HG03558 (cell line): ENCODE data around the gene RNF141.

ENCODE experiments used
- ATAC-seq: cut with Tn5 transposase; IDR thresholded peaks from one replicate; pipeline ENCODE4 v1.9.1; 2021; ENCODE audit warnings: moderate number of reproducible peaks; ENCODE audit not compliant: unreplicated experiment; ENCODE audit errors: extremely low read depth

RNF141 gene

GRCh38 chr11:10499874-10500601 lies 40.9 kb downstream of the RNF141 start:
- no peak for ATAC-seq

GRCh38 chr11:10499452-10499851 lies 41.5 kb downstream of the RNF141 start:
- no peak for ATAC-seq

GRCh38 chr11:10498426-10499250 lies 42.3 kb downstream of the RNF141 start:
- no peak for ATAC-seq

GRCh38 chr11:10498022-10498400 lies 43.0 kb downstream of the RNF141 start:
- no peak for ATAC-seq

GRCh38 chr11:10497371-10498021 lies 43.5 kb downstream of the RNF141 start:
- ATAC-seq = no peak

- no peak for ATAC-seq
These were observed 44.6 kb downstream of the RNF141 start for GRCh38 chr11:10496296-10496936.

GRCh38 chr11:10495464-10495786 lies 45.6 kb downstream of the RNF141 start:
- ATAC-seq = no peak

GRCh38 chr11:10494636-10495463 lies 46.1 kb downstream of the RNF141 start:
- no peak for ATAC-seq

GRCh38 chr11:10493041-10493663 lies 47.8 kb downstream of the RNF141 start:
- ATAC-seq = no peak

- ATAC-seq = no peak
These were observed 48.9 kb downstream of the RNF141 start for GRCh38 chr11:10492084-10492483.

- no peak for ATAC-seq
These were observed 50.4 kb downstream of the RNF141 start for GRCh38 chr11:10490398-10491241.

GRCh38 chr11:10490032-10490397 lies 51.0 kb downstream of the RNF141 start:
- ATAC-seq = no peak

GRCh38 chr11:10488934-10489691 lies 51.9 kb downstream of the RNF141 start:
- no peak for ATAC-seq

GRCh38 chr11:10488121-10488933 lies 52.7 kb downstream of the RNF141 start:
- no peak for ATAC-seq

- no peak for ATAC-seq
These were observed 53.9 kb downstream of the RNF141 start for GRCh38 chr11:10487002-10487647.

- ATAC-seq = no peak
These were observed 54.7 kb downstream of the RNF141 start for GRCh38 chr11:10486161-10486840.
